GM21447 (cell line): ENCODE measurements around the gene HOMER3.

Experiments used
- ATAC-seq: cut with Tn5 transposase; IDR thresholded peaks from one replicate; pipeline ENCODE4 v1.9.1; 2021; ENCODE audit not compliant: unreplicated experiment

The HOMER3 gene

GRCh38 chr19:18940769-18941627 is at the start of gene HOMER3:
TSS of gene HOMER3 (minus strand) at chr19:18941217. CDS start at chr19:18938982, 2,235 bp downstream.
- no peak for ATAC-seq

GRCh38 chr19:18990128-18990708 is 49.2 kb upstream of the HOMER3 start:
- ATAC-seq = no peak

- no peak for ATAC-seq
These were observed 48.3 kb upstream of the HOMER3 start for GRCh38 chr19:18989316-18989715.

- no peak for ATAC-seq
These were observed 46.4 kb upstream of the HOMER3 start for GRCh38 chr19:18987456-18987855.

GRCh38 chr19:18985257-18985656 is 44.2 kb upstream of the HOMER3 start:
- no peak for ATAC-seq

GRCh38 chr19:18984251-18984650 is 43.2 kb upstream of the HOMER3 start:
- no peak for ATAC-seq

- ATAC-seq = no peak
These were observed 41.7 kb upstream of the HOMER3 start for GRCh38 chr19:18982669-18983068.

GRCh38 chr19:18980432-18981020 is 39.5 kb upstream of the HOMER3 start:
- no peak for ATAC-seq

GRCh38 chr19:18978616-18979015 is 37.6 kb upstream of the HOMER3 start:
- no peak for ATAC-seq

GRCh38 chr19:18975869-18976268 is 34.9 kb upstream of the HOMER3 start:
- no peak for ATAC-seq

- ATAC-seq = no peak
These were observed 34.0 kb upstream of the HOMER3 start for GRCh38 chr19:18975011-18975410.

- no peak for ATAC-seq
These were observed 31.8 kb upstream of the HOMER3 start for GRCh38 chr19:18972851-18973250.

- no peak for ATAC-seq
These were observed 31.3 kb upstream of the HOMER3 start for GRCh38 chr19:18972301-18972811.

- ATAC-seq = no peak
These were observed 29.1 kb upstream of the HOMER3 start for GRCh38 chr19:18969931-18970659.

- ATAC-seq = no peak
These were observed 26.5 kb upstream of the HOMER3 start for GRCh38 chr19:18967358-18968146.

GRCh38 chr19:18966307-18966706 is 25.3 kb upstream of the HOMER3 start:
- ATAC-seq = no peak

- ATAC-seq = no peak
These were observed 23.1 kb upstream of the HOMER3 start for GRCh38 chr19:18964121-18964520.

- ATAC-seq = no peak
These were observed 21.0 kb upstream of the HOMER3 start for GRCh38 chr19:18961767-18962620.

GRCh38 chr19:18960370-18960769 is 19.4 kb upstream of the HOMER3 start:
- no peak for ATAC-seq

GRCh38 chr19:18955042-18955441 is 14.0 kb upstream of the HOMER3 start:
- no peak for ATAC-seq
